K562 (cell line): ENCODE results near the gene TIMP2. TPM values are rescaled to one million over a fixed set of nuclear protein-coding genes. Genes with fewer than 3 reads are reported as not detected.

Experiments
- DACH1 ChIP-seq: fragments of 450-650 bp; IDR thresholded peaks from 2 replicates; pipeline ENCODE4 v1.6.1; 2018; ENCODE audit not compliant: partially characterized antibody
- ETV6 ChIP-seq, 3 experiments: fragments of 150-350 bp in 1 of 3; sonication (generic) in 1 of 3; formaldehyde crosslinking in 1 of 3; IDR thresholded peaks; 2 replicates each; pipeline versions ENCODE4 v1.6.1 to v1.8.0; 2014 to 2022; ENCODE audit warnings: borderline replicate concordance in 2 of 3, low read depth in 2 of 3, antibody characterized with exemption in 1 of 3, low read length in 1 of 3, mild to moderate bottlenecking in 1 of 3, missing genetic modification reagents in 1 of 3
- GATAD2B ChIP-seq: fragments of 450-650 bp; IDR thresholded peaks from 2 replicates; pipeline ENCODE4 v1.6.1; 2017; ENCODE audit warnings: mild to moderate bottlenecking, borderline replicate concordance
- NFIX ChIP-seq: fragments of 250-450 bp; sonication (Bioruptor Pico); IDR thresholded peaks from 2 replicates; pipeline ENCODE4 v1.4.0; 2020; ENCODE audit warnings: low read depth, mild to moderate bottlenecking, moderate library complexity
- SREBF1 ChIP-seq: fragments of 150-350 bp; IDR thresholded peaks from 2 replicates; pipeline ENCODE4 v1.6.1; 2014; ENCODE audit warnings: antibody characterized with exemption, low read depth, low read length, borderline replicate concordance
- TOE1 ChIP-seq, 2 experiments: fragments of 450-650 bp in 1 of 2; sonication (generic) in 1 of 2; formaldehyde crosslinking in 1 of 2; IDR thresholded peaks; 2 replicates each; pipeline versions ENCODE4 v1.7.1 to v1.8.0; 2016 to 2022; ENCODE audit warnings: borderline replicate concordance in 2 of 2, mild to moderate bottlenecking in 2 of 2, antibody characterized with exemption in 1 of 2, inconsistent platforms in 1 of 2, low read depth in 1 of 2, missing genetic modification reagents in 1 of 2, moderate library complexity in 1 of 2
- ZBTB34 ChIP-seq: fragments of 250-450 bp; sonication (Bioruptor Pico); IDR thresholded peaks from 2 replicates; pipeline ENCODE4 v1.8.0; 2021; ENCODE audit warnings: mild to moderate bottlenecking, moderate library complexity
- ZNF134 ChIP-seq: fragments of 250-450 bp; sonication (Bioruptor Pico); conservative IDR thresholded peaks from 2 replicates; pipeline ENCODE4 v1.4.0; 2020
- ZNF586 ChIP-seq: fragments of 450-650 bp; formaldehyde crosslinking; conservative IDR thresholded peaks from 2 replicates; pipeline ENCODE4 v1.4.0; 2020; ENCODE audit warnings: mild to moderate bottlenecking, moderate library complexity
- ZNF740 ChIP-seq, 3 experiments: fragments of 200-800 bp in 1 of 3; sonication (Bioruptor generic) in 1 of 3; sonication (generic) in 1 of 3; formaldehyde crosslinking in 1 of 3; IDR thresholded peaks; 2 replicates each; pipeline versions ENCODE4 v1.6.1 to v1.8.0; 2016 to 2022; ENCODE audit warnings: mild to moderate bottlenecking in 2 of 3, missing compliant biosample characterization in 2 of 3, missing genetic modification characterization in 2 of 3, missing genetic modification reagents in 1 of 3
- ZNF76 ChIP-seq: fragments of 250-450 bp; sonication (Bioruptor Pico); IDR thresholded peaks from 2 replicates; pipeline ENCODE4 v1.4.0; 2020; ENCODE audit warnings: mild to moderate bottlenecking, moderate library complexity, borderline replicate concordance
- ZNF778 ChIP-seq: fragments of 450-650 bp; formaldehyde crosslinking; IDR thresholded peaks from 2 replicates; pipeline ENCODE4 v1.4.0; 2020; ENCODE audit warnings: mild to moderate bottlenecking, moderate library complexity
- polyA plus RNA-seq, 8 experiments: library from polyadenylated mRNA; depleted of rRNA in 4 of 8; stranded (reverse) in 5 of 8; unstranded in 3 of 8; fragments of >200 nt; fragmentation: Nextera tagmentation in 2 of 8; fragmentation: Illumina TruSeq in 1 of 8; extraction: Ambion mirVana in 2 of 8; extraction: Trizol in 1 of 8; gene quantifications; 2 replicates each; pipeline versions ENCODE4 v1.2.1 to v1.2.3, GENCODE V29; 2011 to 2014; ENCODE audit warnings: inconsistent platforms in 1 of 8, missing spikeins in 1 of 8
- total RNA-seq, 7 experiments: library from RNA; depleted of rRNA in 6 of 7; stranded (reverse); fragments of >200 nt in 6 of 7; fragmentation: Illumina TruSeq in 2 of 7; extraction: Trizol in 2 of 7; gene quantifications; 2 replicates each; pipeline versions ENCODE4 v1.2.1 to v1.2.3, GENCODE V29; 2011 to 2021; ENCODE audit warnings: low replicate concordance in 1 of 7
- TF ChIP-seq, protein P1 (sequence below): fragments of 450-650 bp; IDR thresholded peaks from 2 replicates; pipeline ENCODE4 v1.6.1; 2017; ENCODE audit warnings: antibody characterized with exemption, mild to moderate bottlenecking
- TF ChIP-seq, protein P2 (sequence below), 2 experiments: fragments of 450-650 bp; IDR thresholded peaks; 2 replicates each; pipeline ENCODE4 v1.6.1; 2018; ENCODE audit warnings: mild to moderate bottlenecking in 2 of 2, low read depth in 1 of 2; ENCODE audit not compliant: partially characterized antibody in 2 of 2

The TIMP2 gene
- total and polyA plus RNA-seq, 9 of the 15 experiments (the other 6 are each of a cell fraction or from before 2014, with no cell fraction given) = 0.55 TPM; not detected in 8

GRCh38 chr17:78839762-78840529 is 85.2 kb downstream of the TIMP2 start (continued):
- TF ChIP-seq ZNF76 = no peak
- TF ChIP-seq, protein P1, sequence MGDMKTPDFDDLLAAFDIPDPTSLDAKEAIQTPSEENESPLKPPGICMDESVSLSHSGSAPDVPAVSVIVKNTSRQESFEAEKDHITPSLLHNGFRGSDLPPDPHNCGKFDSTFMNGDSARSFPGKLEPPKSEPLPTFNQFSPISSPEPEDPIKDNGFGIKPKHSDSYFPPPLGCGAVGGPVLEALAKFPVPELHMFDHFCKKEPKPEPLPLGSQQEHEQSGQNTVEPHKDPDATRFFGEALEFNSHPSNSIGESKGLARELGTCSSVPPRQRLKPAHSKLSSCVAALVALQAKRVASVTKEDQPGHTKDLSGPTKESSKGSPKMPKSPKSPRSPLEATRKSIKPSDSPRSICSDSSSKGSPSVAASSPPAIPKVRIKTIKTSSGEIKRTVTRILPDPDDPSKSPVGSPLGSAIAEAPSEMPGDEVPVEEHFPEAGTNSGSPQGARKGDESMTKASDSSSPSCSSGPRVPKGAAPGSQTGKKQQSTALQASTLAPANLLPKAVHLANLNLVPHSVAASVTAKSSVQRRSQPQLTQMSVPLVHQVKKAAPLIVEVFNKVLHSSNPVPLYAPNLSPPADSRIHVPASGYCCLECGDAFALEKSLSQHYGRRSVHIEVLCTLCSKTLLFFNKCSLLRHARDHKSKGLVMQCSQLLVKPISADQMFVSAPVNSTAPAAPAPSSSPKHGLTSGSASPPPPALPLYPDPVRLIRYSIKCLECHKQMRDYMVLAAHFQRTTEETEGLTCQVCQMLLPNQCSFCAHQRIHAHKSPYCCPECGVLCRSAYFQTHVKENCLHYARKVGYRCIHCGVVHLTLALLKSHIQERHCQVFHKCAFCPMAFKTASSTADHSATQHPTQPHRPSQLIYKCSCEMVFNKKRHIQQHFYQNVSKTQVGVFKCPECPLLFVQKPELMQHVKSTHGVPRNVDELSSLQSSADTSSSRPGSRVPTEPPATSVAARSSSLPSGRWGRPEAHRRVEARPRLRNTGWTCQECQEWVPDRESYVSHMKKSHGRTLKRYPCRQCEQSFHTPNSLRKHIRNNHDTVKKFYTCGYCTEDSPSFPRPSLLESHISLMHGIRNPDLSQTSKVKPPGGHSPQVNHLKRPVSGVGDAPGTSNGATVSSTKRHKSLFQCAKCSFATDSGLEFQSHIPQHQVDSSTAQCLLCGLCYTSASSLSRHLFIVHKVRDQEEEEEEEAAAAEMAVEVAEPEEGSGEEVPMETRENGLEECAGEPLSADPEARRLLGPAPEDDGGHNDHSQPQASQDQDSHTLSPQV = no peak
- no peak for TF ChIP-seq NFIX (CRISPR knock-in tag)
- TF ChIP-seq ZNF586 (CRISPR knock-in tag) = no peak
- TF ChIP-seq DACH1 = no peak
- no peak for TF ChIP-seq ZBTB34
- peak; percentile 24; the same call in 1 of the 2 replicates for TF ChIP-seq ZNF740 (CRISPR knock-in tag; IDR thresholded peaks at IDR 0.05)
- no peak for TF ChIP-seq ZNF740 (tag; IDR thresholded peaks at IDR 0.05)
- TF ChIP-seq ZNF134 (CRISPR knock-in tag) = no peak
- no peak for TF ChIP-seq ETV6 (IDR thresholded peaks at IDR 0.05; ENCODE audit: borderline replicate concordance in 1 of 2, low read depth in 2 of 2, low read length in 1 of 2)
- TF ChIP-seq ETV6 (CRISPR knock-in tag; IDR thresholded peaks at IDR 0.05; ENCODE audit: borderline replicate concordance) = no peak; the same call in 1 of the 2 replicates
- TF ChIP-seq GATAD2B = no peak
- TF ChIP-seq TOE1 (IDR thresholded peaks at IDR 0.05; ENCODE audit: borderline replicate concordance) = no peak
- TF ChIP-seq TOE1 (CRISPR knock-in tag; IDR thresholded peaks at IDR 0.05; ENCODE audit: borderline replicate concordance, low read depth) = no peak
- TF ChIP-seq, protein P2, sequence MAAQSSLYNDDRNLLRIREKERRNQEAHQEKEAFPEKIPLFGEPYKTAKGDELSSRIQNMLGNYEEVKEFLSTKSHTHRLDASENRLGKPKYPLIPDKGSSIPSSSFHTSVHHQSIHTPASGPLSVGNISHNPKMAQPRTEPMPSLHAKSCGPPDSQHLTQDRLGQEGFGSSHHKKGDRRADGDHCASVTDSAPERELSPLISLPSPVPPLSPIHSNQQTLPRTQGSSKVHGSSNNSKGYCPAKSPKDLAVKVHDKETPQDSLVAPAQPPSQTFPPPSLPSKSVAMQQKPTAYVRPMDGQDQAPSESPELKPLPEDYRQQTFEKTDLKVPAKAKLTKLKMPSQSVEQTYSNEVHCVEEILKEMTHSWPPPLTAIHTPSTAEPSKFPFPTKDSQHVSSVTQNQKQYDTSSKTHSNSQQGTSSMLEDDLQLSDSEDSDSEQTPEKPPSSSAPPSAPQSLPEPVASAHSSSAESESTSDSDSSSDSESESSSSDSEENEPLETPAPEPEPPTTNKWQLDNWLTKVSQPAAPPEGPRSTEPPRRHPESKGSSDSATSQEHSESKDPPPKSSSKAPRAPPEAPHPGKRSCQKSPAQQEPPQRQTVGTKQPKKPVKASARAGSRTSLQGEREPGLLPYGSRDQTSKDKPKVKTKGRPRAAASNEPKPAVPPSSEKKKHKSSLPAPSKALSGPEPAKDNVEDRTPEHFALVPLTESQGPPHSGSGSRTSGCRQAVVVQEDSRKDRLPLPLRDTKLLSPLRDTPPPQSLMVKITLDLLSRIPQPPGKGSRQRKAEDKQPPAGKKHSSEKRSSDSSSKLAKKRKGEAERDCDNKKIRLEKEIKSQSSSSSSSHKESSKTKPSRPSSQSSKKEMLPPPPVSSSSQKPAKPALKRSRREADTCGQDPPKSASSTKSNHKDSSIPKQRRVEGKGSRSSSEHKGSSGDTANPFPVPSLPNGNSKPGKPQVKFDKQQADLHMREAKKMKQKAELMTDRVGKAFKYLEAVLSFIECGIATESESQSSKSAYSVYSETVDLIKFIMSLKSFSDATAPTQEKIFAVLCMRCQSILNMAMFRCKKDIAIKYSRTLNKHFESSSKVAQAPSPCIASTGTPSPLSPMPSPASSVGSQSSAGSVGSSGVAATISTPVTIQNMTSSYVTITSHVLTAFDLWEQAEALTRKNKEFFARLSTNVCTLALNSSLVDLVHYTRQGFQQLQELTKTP (IDR thresholded peaks at IDR 0.05; ENCODE audit: low read depth in 1 of 2, partially characterized antibody in 2 of 2) = no peak
- TF ChIP-seq SREBF1 = no peak
- TF ChIP-seq ZNF778 = no peak
